Measurements from ENCODE around the gene TMEM91. TPM values are rescaled to one million over a fixed set of nuclear protein-coding genes. Genes with fewer than 3 reads are reported as not detected.
A peak's percentile ranks its signal among the peaks of the same experiment; 100 is the strongest.

Gene TMEM91
- total RNA-seq, 4 donors from 2014 or later = 7.1 to 28.1 (median 10.9) TPM

DNA sequence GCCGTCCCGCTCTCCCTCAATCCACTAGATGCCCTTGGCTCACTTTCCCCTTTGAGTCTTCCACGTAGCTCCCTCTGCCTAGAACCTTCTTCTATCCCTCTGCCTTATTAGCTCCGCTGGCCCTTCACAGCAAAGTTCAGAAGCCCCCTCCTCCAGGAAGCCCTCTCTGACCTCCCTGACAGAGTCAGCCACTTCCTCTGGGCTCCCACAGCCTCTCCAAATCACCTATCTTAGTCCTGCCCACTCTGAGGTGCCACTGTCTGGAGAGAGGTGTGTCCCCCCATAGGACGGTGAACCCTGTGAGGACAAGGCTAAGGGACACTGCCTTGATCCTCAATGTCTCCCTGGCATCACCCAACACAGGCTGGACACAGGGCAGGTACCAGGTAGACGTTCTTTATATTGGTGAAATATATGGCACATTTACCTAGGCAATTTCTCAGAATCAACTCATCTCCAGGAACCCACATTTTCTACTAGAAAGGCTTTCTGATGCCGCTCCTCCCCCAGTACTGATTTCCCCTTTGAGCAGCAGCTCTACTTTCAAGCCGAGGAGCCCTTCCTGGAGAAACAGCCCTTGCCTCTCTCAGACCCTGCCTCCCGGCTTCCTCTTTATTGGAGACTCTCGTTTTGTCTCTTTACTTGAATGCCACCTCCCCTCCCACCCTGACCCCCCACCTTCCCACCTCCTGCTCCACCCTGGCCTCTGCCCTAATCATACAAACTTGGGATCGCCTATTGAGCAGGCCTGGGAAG is 19.2 kb upstream of the TMEM91 start:
- Histone ChIP-seq H3K27me3 (no peaks in the 10 kb centered on the region), H3K4me1 (peaks cover 0 to 6% of the 10 kb centered on the region in 2 donors), H3K9me3 (no peaks in the 10 kb centered on the region), H3K4me3 (no peak overlapping the region), H3K36me3 (no peaks in the 10 kb centered on the region), H3K27ac (no peak overlapping the region)
- no peak for DNase-seq
- intact Hi-C loops (cut with DNase I; ENCODE audit: low total_unique reads) = no loop called here
- no peak for TF ChIP-seq POLR2A (IDR thresholded peaks at IDR 0.05)
- TF ChIP-seq, protein P1, sequence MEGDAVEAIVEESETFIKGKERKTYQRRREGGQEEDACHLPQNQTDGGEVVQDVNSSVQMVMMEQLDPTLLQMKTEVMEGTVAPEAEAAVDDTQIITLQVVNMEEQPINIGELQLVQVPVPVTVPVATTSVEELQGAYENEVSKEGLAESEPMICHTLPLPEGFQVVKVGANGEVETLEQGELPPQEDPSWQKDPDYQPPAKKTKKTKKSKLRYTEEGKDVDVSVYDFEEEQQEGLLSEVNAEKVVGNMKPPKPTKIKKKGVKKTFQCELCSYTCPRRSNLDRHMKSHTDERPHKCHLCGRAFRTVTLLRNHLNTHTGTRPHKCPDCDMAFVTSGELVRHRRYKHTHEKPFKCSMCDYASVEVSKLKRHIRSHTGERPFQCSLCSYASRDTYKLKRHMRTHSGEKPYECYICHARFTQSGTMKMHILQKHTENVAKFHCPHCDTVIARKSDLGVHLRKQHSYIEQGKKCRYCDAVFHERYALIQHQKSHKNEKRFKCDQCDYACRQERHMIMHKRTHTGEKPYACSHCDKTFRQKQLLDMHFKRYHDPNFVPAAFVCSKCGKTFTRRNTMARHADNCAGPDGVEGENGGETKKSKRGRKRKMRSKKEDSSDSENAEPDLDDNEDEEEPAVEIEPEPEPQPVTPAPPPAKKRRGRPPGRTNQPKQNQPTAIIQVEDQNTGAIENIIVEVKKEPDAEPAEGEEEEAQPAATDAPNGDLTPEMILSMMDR (IDR thresholded peaks at IDR 0.05) = no peak

DNA sequence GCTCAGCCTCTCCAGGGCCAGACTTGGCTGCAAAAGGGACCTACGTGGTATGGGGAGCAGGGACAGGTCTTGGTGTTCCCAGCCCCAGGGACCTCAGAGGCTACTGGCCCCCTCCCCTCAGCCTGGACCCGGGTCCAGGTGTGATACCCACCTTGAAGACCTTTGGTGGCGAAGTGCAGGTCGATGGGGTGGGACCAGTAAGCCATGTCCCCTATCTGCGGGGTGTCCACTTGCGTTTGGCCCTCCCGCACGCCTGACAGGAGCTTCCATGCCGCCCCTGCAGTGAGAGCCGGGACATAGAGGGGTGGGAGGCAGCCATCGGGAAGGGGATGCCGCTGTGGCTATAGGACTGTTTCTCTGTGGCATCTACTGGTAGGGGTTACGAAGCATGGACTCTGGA is 18.6 kb upstream of the TMEM91 start:
- no peak overlapping the region for H3K4me3 ChIP-seq
- peaks cover 0 to 6% of the 10 kb centered on the region in 2 donors for H3K4me1 ChIP-seq
- TF ChIP-seq POLR2A (IDR thresholded peaks at IDR 0.05) = no peak
- TF ChIP-seq, protein P1 (IDR thresholded peaks at IDR 0.05) = no peak
- intact Hi-C loops (cut with DNase I; ENCODE audit: low total_unique reads) = no loop called here
- no peak overlapping the region for H3K27ac ChIP-seq
- DNase-seq = no peak
- H3K9me3 ChIP-seq = no peaks in the 10 kb centered on the region
- H3K36me3 ChIP-seq = no peaks in the 10 kb centered on the region
- H3K27me3 ChIP-seq = no peaks in the 10 kb centered on the region

DNA sequence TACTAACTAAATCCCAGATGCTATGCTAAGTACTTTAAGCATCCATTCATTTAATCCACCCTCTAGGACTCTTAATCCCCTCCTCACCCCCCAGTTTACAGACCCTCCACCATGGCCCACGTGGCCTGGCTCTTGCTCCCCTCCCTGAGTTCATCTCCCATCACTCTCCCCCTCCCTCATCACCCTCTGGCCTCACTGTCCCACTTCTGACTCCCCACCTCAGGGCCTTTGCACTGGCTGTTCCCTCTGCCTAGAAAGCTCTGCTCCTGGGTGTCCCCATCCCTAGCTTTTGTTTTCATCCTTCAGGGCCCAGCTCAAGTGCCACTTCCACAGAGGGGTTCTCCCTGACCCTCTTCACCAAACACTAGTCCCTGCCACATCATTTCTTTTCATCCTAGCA is 16.6 kb upstream of the TMEM91 start:
- no peak overlapping the region for H3K4me3 ChIP-seq
- DNase-seq = no peak
- no peaks in the 10 kb centered on the region for H3K4me1 ChIP-seq
- H3K36me3 ChIP-seq = no peaks in the 10 kb centered on the region
- H3K27ac ChIP-seq = no peak overlapping the region
- no peaks in the 10 kb centered on the region for H3K27me3 ChIP-seq
- intact Hi-C loops (cut with DNase I; ENCODE audit: low total_unique reads) = no loop called here
- no peak for TF ChIP-seq POLR2A (IDR thresholded peaks at IDR 0.05)
- TF ChIP-seq, protein P1 (IDR thresholded peaks at IDR 0.05) = no peak
- no peaks in the 10 kb centered on the region for H3K9me3 ChIP-seq

DNA sequence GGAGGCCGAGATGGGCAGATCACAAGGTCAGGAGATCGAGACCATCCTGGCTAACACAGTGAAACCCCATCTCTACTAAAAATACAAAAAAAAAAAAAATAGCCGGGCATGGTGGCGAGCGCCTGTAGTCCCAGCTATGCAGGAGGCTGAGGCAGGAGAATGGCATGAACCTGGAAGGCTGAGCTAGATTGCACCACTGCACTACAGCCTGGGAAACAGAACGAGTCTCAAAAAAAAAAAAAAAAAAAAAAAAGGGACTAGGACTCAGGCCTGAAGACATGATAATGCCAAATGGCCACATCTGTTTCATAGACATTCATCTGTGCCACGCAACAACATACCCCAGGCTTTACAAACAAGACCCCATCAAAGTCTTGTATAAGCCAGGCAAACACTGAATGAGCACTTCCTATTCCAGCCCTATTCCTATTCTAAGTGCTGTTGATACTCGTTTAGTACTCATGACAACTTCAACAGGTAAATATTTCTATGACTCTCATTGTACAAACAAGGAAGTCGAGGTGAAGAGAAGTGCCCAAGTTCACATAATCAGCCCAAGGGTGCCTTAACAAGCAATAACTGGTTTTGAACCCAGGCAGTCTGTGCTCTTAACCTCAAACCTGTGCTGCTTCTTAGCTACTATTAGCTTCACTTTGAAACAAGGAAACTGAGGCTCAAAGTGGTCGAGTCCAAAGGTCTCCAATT is 14.0 kb upstream of the TMEM91 start:
- Histone ChIP-seq H3K4me3 (no peak overlapping the region), H3K4me1 (no peaks in the 10 kb centered on the region), H3K9me3 (no peaks in the 10 kb centered on the region), H3K36me3 (no peaks in the 10 kb centered on the region), H3K27me3 (no peaks in the 10 kb centered on the region), H3K27ac (no peak overlapping the region)
- intact Hi-C loops (cut with DNase I; ENCODE audit: low total_unique reads) = no loop called here
- TF ChIP-seq POLR2A (IDR thresholded peaks at IDR 0.05) = no peak
- TF ChIP-seq, protein P1 (IDR thresholded peaks at IDR 0.05) = no peak
- DNase-seq = no peak

DNA sequence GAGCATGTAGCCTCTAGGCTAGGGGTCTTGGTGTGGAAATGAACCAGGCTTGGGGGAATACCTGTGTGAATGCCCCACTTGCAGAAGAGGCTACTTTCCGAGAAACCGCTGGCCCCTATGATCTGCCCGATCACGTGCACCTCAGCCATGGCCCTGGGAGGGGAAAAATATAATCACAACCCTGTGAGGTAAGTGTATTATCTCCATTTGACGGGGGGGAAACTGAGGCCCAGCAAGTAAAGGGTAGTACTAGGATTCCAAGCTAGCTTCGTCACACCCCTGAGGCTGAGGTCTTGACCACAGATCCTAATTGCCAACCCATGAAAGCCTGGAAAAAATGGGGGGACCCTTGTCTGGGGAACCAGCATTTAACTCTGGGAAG is 13.0 kb upstream of the TMEM91 start:
- peak overlapping the region; percentile 99 for H3K27ac ChIP-seq
- intact Hi-C loops (cut with DNase I; ENCODE audit: low total_unique reads) = no loop called here
- no peaks in the 10 kb centered on the region for H3K36me3 ChIP-seq
- TF ChIP-seq, protein P1 (IDR thresholded peaks at IDR 0.05) = no peak
- TF ChIP-seq POLR2A (IDR thresholded peaks at IDR 0.05) = no peak
- no peaks in the 10 kb centered on the region for H3K9me3 ChIP-seq
- H3K4me3 ChIP-seq = peak overlapping the region; percentile 74 to 76
- no peaks in the 10 kb centered on the region for H3K4me1 ChIP-seq
- no peak for DNase-seq
- H3K27me3 ChIP-seq = no peaks in the 10 kb centered on the region
